Measurements from ENCODE around the gene HERC2. TPM values are rescaled to one million over a fixed set of nuclear protein-coding genes. Genes with fewer than 3 reads are reported as not detected.
A peak's percentile ranks its signal among the peaks of the same experiment; 100 is the strongest.
"Not testable (repeated sequence)": the region's sequence is repeated elsewhere in the genome, so short reads cannot be mapped to it uniquely, and the experiment has no call there.

The HERC2 gene
- total RNA-seq, 6 experiments from 2014 or later, result 33.6 to 47.3 (median 37.0) TPM

GRCh38 chr15:28296814-28297213, 25.2 kb downstream of the HERC2 start:
- not testable (repeated sequence) for H3K9me3 Mint-ChIP-seq; DNase-seq; H3K4me3 Mint-ChIP-seq; H3K4me1 Mint-ChIP-seq (ENCODE audit: low read depth); H3K27ac Mint-ChIP-seq; H3K27me3 Mint-ChIP-seq (ENCODE audit: insufficient read depth)
- H3K36me3 Mint-ChIP-seq (ENCODE audit: low read depth), result peaks cover 13% of the 10 kb centered on the region

GRCh38 chr15:28295009-28295563, 26.9 kb downstream of the HERC2 start:
- peaks cover 23% of the 10 kb centered on the region for H3K36me3 Mint-ChIP-seq (ENCODE audit: low read depth)
- not testable (repeated sequence) for H3K4me1 Mint-ChIP-seq (ENCODE audit: low read depth); H3K27me3 Mint-ChIP-seq (ENCODE audit: insufficient read depth); H3K9me3 Mint-ChIP-seq; DNase-seq
- H3K27ac Mint-ChIP-seq, result peak overlapping the region; percentile 73
- peak overlapping the region; percentile 60; the same call in 1 of the 2 replicates for H3K4me3 Mint-ChIP-seq

DNA sequence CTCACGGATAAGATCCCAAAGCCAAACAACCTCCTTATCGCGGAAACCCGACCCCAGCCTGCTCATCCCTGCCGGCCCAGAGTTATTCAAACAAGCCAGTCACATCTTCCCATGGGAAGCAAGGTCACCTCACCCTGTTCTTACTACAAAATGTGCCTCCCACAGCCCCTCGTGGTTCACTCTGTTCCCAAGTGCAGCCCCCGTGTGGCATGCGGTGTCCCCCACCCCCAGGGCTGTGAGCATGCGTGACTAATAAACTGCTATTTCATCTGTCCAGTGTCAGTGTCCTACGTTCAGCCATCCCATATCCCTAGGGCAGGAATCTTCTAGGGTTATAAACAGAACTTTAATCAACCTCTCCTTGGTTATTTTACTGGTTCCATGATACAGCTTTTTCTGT, 27.4 kb downstream of the HERC2 start:
- Mint-ChIP-seq H3K27ac (peak overlapping the region; percentile 73; the same call in 1 of the 2 replicates), H3K4me3 (peak overlapping the region; percentile 60; the same call in 1 of the 2 replicates), H3K36me3 (ENCODE audit: low read depth) (peaks cover 28% of the 10 kb centered on the region)
- H3K9me3 Mint-ChIP-seq; H3K4me1 Mint-ChIP-seq (ENCODE audit: low read depth); H3K27me3 Mint-ChIP-seq (ENCODE audit: insufficient read depth); DNase-seq: not testable (repeated sequence)

GRCh38 chr15:28289694-28290463, 32.1 kb downstream of the HERC2 start:
- Mint-ChIP-seq H3K27me3 (ENCODE audit: insufficient read depth) (no peaks in the 10 kb centered on the region), H3K4me3 (no peak overlapping the region), H3K4me1 (ENCODE audit: low read depth) (peaks cover 11% of the 10 kb centered on the region), H3K36me3 (ENCODE audit: low read depth) (peaks cover 33% of the 10 kb centered on the region), H3K9me3 (no peaks in the 10 kb centered on the region), H3K27ac (no peak overlapping the region)
- DNase-seq, result no peak
- TF ChIP-seq, protein P1, sequence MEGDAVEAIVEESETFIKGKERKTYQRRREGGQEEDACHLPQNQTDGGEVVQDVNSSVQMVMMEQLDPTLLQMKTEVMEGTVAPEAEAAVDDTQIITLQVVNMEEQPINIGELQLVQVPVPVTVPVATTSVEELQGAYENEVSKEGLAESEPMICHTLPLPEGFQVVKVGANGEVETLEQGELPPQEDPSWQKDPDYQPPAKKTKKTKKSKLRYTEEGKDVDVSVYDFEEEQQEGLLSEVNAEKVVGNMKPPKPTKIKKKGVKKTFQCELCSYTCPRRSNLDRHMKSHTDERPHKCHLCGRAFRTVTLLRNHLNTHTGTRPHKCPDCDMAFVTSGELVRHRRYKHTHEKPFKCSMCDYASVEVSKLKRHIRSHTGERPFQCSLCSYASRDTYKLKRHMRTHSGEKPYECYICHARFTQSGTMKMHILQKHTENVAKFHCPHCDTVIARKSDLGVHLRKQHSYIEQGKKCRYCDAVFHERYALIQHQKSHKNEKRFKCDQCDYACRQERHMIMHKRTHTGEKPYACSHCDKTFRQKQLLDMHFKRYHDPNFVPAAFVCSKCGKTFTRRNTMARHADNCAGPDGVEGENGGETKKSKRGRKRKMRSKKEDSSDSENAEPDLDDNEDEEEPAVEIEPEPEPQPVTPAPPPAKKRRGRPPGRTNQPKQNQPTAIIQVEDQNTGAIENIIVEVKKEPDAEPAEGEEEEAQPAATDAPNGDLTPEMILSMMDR (IDR thresholded peaks at IDR 0.05), result no peak

DNA sequence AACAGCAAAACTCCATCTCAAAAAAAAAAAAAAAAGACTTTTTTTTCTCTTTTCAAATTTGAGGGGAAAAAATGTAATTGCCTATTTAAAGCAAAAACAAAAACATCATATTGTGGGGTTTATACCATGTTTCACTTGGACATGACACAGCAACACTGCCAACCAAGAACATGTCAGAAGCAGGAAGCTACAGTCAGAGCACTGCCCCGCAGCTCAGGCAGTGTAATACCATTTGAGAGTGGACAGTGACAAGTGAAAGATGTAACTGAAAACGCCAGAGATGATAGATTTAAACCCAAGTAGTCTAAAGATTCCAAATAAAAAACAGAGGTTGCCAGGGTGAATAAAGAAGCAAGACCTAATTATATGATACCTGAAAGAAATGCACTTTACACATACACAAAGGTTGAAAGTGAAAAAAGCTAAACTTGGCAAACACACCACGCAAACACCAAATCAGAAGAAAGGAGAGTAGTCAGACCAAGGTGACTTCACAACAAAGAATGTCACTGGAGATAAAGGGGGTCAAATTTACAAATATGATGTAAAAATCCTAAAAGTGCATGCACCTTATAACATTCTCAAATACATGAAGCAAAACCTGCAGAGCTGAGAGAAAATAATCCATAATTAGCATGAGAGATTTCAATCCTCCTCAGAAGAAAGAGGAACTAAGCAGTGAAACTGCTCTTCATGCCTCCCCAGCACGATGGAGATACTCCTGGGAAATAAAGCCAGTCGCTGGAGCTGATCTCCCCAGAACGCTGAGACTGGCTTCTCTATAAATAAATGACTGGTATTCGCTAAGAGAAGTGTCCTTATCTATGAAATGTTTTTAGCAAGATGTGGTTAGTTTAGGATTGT, 32.9 kb downstream of the HERC2 start:
- H3K9me3 Mint-ChIP-seq; H3K27ac Mint-ChIP-seq; H3K27me3 Mint-ChIP-seq (ENCODE audit: insufficient read depth); DNase-seq; H3K4me3 Mint-ChIP-seq; H3K4me1 Mint-ChIP-seq (ENCODE audit: low read depth): not testable (repeated sequence)
- peaks cover 34% of the 10 kb centered on the region for H3K36me3 Mint-ChIP-seq (ENCODE audit: low read depth)

DNA sequence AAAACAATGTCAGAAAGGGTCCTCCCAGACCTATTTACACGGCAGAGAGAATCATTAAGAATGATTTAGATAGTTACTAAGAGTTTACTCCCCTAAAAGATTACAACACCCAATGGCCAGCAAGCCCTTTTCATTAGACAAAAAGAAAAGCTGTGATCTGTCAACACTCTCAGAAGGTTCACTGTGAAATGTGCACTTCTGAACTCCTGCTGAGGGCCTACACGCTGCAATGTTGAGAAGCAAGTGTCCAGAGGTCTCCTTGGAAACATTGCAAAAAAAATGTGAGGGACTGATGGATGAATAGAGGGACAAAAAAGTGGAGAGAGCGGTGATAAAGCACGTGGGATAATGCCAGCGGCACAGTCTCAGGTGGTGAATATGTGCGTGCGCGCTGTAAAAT, 35.3 kb downstream of the HERC2 start:
- H3K27ac Mint-ChIP-seq; H3K4me1 Mint-ChIP-seq (ENCODE audit: low read depth); DNase-seq; H3K27me3 Mint-ChIP-seq (ENCODE audit: insufficient read depth); H3K4me3 Mint-ChIP-seq; H3K9me3 Mint-ChIP-seq: not testable (repeated sequence)
- peaks cover 40% of the 10 kb centered on the region for H3K36me3 Mint-ChIP-seq (ENCODE audit: low read depth)

- DNase-seq, result no peak
- no peak overlapping the region for H3K27ac Mint-ChIP-seq
These were observed 35.9 kb downstream of the HERC2 start for GRCh38 chr15:28286031-28286430.

More at GRCh38 chr15:28286031-28286430, 35.9 kb downstream of the HERC2 start:
- Mint-ChIP-seq H3K4me3 (no peak overlapping the region), H3K9me3 (no peaks in the 10 kb centered on the region), H3K36me3 (ENCODE audit: low read depth) (peaks cover 40% of the 10 kb centered on the region), H3K27me3 (ENCODE audit: insufficient read depth) (no peaks in the 10 kb centered on the region), H3K4me1 (ENCODE audit: low read depth) (peaks cover 6% of the 10 kb centered on the region; the same call in 1 of the 2 replicates)
- TF ChIP-seq, protein P1 (IDR thresholded peaks at IDR 0.05), result no peak
